H1 (cell line): ENCODE results near the gene DDI2. TPM values are rescaled to one million over a fixed set of nuclear protein-coding genes. Genes with fewer than 3 reads are reported as not detected.

Experiments
- CTCF ChIA-PET: fragments of 300-600 bp; sonication (Branson Sonifier 250); formaldehyde crosslinking; loops from one replicate; lab custom pipeline; 2021; ENCODE audit not compliant: partially characterized antibody; lab: Charles Lee
- POLR2A ChIA-PET: fragments of 300-600 bp; sonication (Branson Sonifier 250); formaldehyde crosslinking; loops from one replicate; lab custom pipeline; 2021; ENCODE audit warnings: inconsistent platforms; ENCODE audit not compliant: partially characterized antibody; lab: Charles Lee
- DNase-seq, 2 experiments: peaks; one replicate each; pipeline versions ENCODE4 v3.0.0 to v3.0.0-alpha.2; 2010 to 2022; ENCODE audit warnings: low spot score in 2 of 2, low read depth in 1 of 2, mixed read lengths in 1 of 2
- FAIRE-seq: peaks from 2 replicates; lab custom pipeline; 2011; peaks lifted over from hg19 to GRCh38; lab: Jason Lieb, UNC
- H2AFZ ChIP-seq: 2 replicates; pipeline ENCODE4 v1.8.1; 2012; ENCODE audit warnings: low read length, inconsistent platforms
- H2AK5ac ChIP-seq: 2 replicates; pipeline ENCODE4 v1.6.1; 2013; ENCODE audit warnings: low read depth, low read length
- H2BK120ac ChIP-seq: replicated peaks from 2 replicates; pipeline ENCODE3; 2013; ENCODE audit warnings: low read depth, low read length, inconsistent platforms
- H2BK12ac ChIP-seq: 2 replicates; pipeline ENCODE4 v1.6.1; 2013; ENCODE audit warnings: low read depth, low read length
- H2BK15ac ChIP-seq: 2 replicates; pipeline ENCODE4 v1.6.1; 2013; ENCODE audit warnings: low read length
- H2BK20ac ChIP-seq: 2 replicates; pipeline ENCODE4 v1.6.1; 2013; ENCODE audit warnings: low read length
- H2BK5ac ChIP-seq: 2 replicates; pipeline ENCODE4 v1.6.1; 2013; ENCODE audit warnings: low read depth, low read length
- H3K14ac ChIP-seq: 2 replicates; pipeline ENCODE4 v1.6.1; 2013; ENCODE audit warnings: inconsistent platforms; ENCODE audit not compliant: insufficient read length
- H3K18ac ChIP-seq: 2 replicates; pipeline ENCODE4 v1.6.1; 2013; ENCODE audit warnings: low read length; ENCODE audit errors: extremely low read depth
- H3K23ac ChIP-seq: 2 replicates; pipeline ENCODE4 v1.6.1; 2013; ENCODE audit warnings: inconsistent platforms; ENCODE audit not compliant: insufficient read length
- H3K23me2 ChIP-seq: 2 replicates; pipeline ENCODE4 v1.6.1; 2013; ENCODE audit warnings: low read depth, low read length
- H3K27ac ChIP-seq: 2 replicates; pipeline ENCODE4 v1.6.1; 2011; ENCODE audit warnings: low read depth, low read length, inconsistent platforms
- H3K27me3 ChIP-seq, 4 experiments: replicated peaks in 1 of 4; 1 replicate in 1 of 4; 2 replicates in 3 of 4; pipeline versions ENCODE4 v1.6.1 to v1.8.1; 2011 to 2013; ENCODE audit warnings: low read length in 3 of 4, mild to moderate bottlenecking in 3 of 4, inconsistent platforms in 2 of 4, mixed read lengths in 2 of 4, moderate library complexity in 1 of 4; ENCODE audit not compliant: control insufficient read depth in 3 of 4, insufficient read depth in 3 of 4; ENCODE audit errors: extremely low read depth in 1 of 4
- H3K36me3 ChIP-seq, 4 experiments: 2 replicates each; pipeline versions ENCODE4 v1.6.1 to v1.8.1; 2011 to 2013; ENCODE audit warnings: mild to moderate bottlenecking in 4 of 4, low read length in 3 of 4, moderate library complexity in 2 of 4, control low read depth in 1 of 4, inconsistent platforms in 1 of 4; ENCODE audit not compliant: insufficient read depth in 4 of 4, control insufficient read depth in 2 of 4
- H3K4ac ChIP-seq: replicated peaks from 2 replicates; pipeline ENCODE3; 2013; ENCODE audit warnings: low read length, low read depth, mixed read lengths, inconsistent platforms; ENCODE audit not compliant: insufficient read length
- H3K4me1 ChIP-seq, 4 experiments: replicated peaks in 1 of 4; 1 replicate in 1 of 4; 2 replicates in 3 of 4; pipeline versions ENCODE4 v1.6.1 to v1.8.1; 2011 to 2013; ENCODE audit warnings: low read length in 3 of 4, inconsistent platforms in 2 of 4, mixed read lengths in 1 of 4; ENCODE audit not compliant: insufficient read depth in 4 of 4, control insufficient read depth in 3 of 4
- H3K4me2 ChIP-seq, 2 experiments: 2 replicates each; pipeline versions ENCODE4 v1.6.1 to v1.8.1; 2011 to 2013; ENCODE audit warnings: low read depth in 2 of 2, low read length in 2 of 2, control low read depth in 1 of 2, inconsistent platforms in 1 of 2, mild to moderate bottlenecking in 1 of 2; ENCODE audit not compliant: insufficient read depth in 1 of 2
- H3K4me3 ChIP-seq, 4 experiments: fragments of 200-600, 300-600 bp in 1 of 4; sonication (generic), shearing (Covaris generic), sonication (Bioruptor Twin) in 1 of 4; 2 replicates each; pipeline versions ENCODE4 v1.5.1 to v1.8.1; 2011 to 2016; ENCODE audit warnings: low read length in 4 of 4, low read depth in 3 of 4, control low read depth in 2 of 4, inconsistent platforms in 2 of 4, mild to moderate bottlenecking in 2 of 4, mixed read lengths in 1 of 4, moderate library complexity in 1 of 4; ENCODE audit not compliant: insufficient read depth in 2 of 4; ENCODE audit errors: extremely low read depth in 1 of 4
- H3K56ac ChIP-seq: replicated peaks from 2 replicates; pipeline ENCODE3; 2013; ENCODE audit warnings: low read depth, mild to moderate bottlenecking, mixed read lengths, low read length, inconsistent platforms; ENCODE audit not compliant: insufficient read length
- H3K79me1 ChIP-seq: 2 replicates; pipeline ENCODE4 v1.6.1; 2013; ENCODE audit warnings: low read depth, low read length, control low read depth
- H3K79me2 ChIP-seq, 2 experiments: 2 replicates each; pipeline versions ENCODE4 v1.6.1 to v1.8.1; 2012 to 2013; ENCODE audit warnings: low read length in 2 of 2, mild to moderate bottlenecking in 2 of 2, inconsistent platforms in 1 of 2; ENCODE audit not compliant: insufficient read depth in 2 of 2, control insufficient read depth in 1 of 2
- H3K9ac ChIP-seq, 4 experiments: replicated peaks in 1 of 4; 1 replicate in 1 of 4; 2 replicates in 3 of 4; pipeline versions ENCODE4 v1.6.1 to v1.8.1; 2011 to 2013; ENCODE audit warnings: low read depth in 3 of 4, low read length in 3 of 4, control low read depth in 2 of 4, mild to moderate bottlenecking in 2 of 4, moderate library complexity in 2 of 4, inconsistent platforms in 1 of 4; ENCODE audit errors: extremely low read depth in 1 of 4
- H3K9me3 ChIP-seq, 2 experiments: 2 replicates each; pipeline versions ENCODE4 v1.6.1 to v1.8.1; 2012 to 2013; ENCODE audit warnings: mild to moderate bottlenecking in 2 of 2, moderate library complexity in 2 of 2, control low read depth in 1 of 2, inconsistent platforms in 1 of 2, low read depth in 1 of 2, low read length in 1 of 2, mixed read lengths in 1 of 2; ENCODE audit not compliant: insufficient read depth in 2 of 2
- H4K20me1 ChIP-seq, 2 experiments: replicated peaks in 1 of 2; 2 replicates each; pipeline versions ENCODE3 to v1.8.1; 2011 to 2013; ENCODE audit warnings: inconsistent platforms in 2 of 2, low read length in 2 of 2, mild to moderate bottlenecking in 1 of 2; ENCODE audit not compliant: insufficient read depth in 2 of 2, control insufficient read depth in 1 of 2
- H4K5ac ChIP-seq: 2 replicates; pipeline ENCODE4 v1.6.1; 2013; ENCODE audit warnings: low read length, low read depth, mixed read lengths, inconsistent platforms; ENCODE audit not compliant: insufficient read length
- H4K8ac ChIP-seq: 2 replicates; pipeline ENCODE4 v1.8.0; 2013; ENCODE audit warnings: mild to moderate bottlenecking, moderate library complexity, low read length, inconsistent platforms; ENCODE audit not compliant: insufficient read depth; ENCODE audit errors: extremely low read depth
- H4K91ac ChIP-seq: replicated peaks from 2 replicates; pipeline ENCODE3; 2013; ENCODE audit warnings: low read length, mixed read lengths, inconsistent platforms; ENCODE audit not compliant: insufficient read length
- KDM4A ChIP-seq: IDR thresholded peaks from one replicate; pipeline ENCODE4 v1.7.1; 2012; ENCODE audit warnings: low read depth, mild to moderate bottlenecking, moderate library complexity, low read length, inconsistent platforms; ENCODE audit not compliant: severe bottlenecking
- NANOG ChIP-seq: IDR thresholded peaks from 2 replicates; pipeline ENCODE4 v1.6.1; 2011; ENCODE audit warnings: low read length, low read depth, mild to moderate bottlenecking, inconsistent platforms; ENCODE audit not compliant: insufficient read depth, poor library complexity, severe bottlenecking
- TAF1 ChIP-seq: IDR thresholded peaks from 2 replicates; pipeline ENCODE4 v1.6.1; 2011; ENCODE audit warnings: mild to moderate bottlenecking, low read depth, low read length
- WGBS, 2 experiments: shearing (Covaris generic) in 1 of 2; methylation state at CpG; one replicate each; pipeline versions ENCODE4 v1.1.6 to v1.1.7; 2013 to 2015; ENCODE audit warnings: low lambda C conversion rate in 2 of 2, mixed read lengths in 2 of 2, inconsistent platforms in 1 of 2, low coverage in 1 of 2, missing lambda C conversion rate in 1 of 2; ENCODE audit not compliant: insufficient replicate concordance in 2 of 2, insufficient coverage in 1 of 2, insufficient read length in 1 of 2; ENCODE audit errors: extremely low coverage in 1 of 2, missing lambda C conversion rate in 1 of 2; 5-methylcytosine and 5-hydroxymethylcytosine counted together
- polyA plus RNA-seq, 7 experiments: library from polyadenylated mRNA; depleted of rRNA in 3 of 7; stranded (reverse) in 5 of 7; unstranded in 2 of 7; fragments of >200 nt in 5 of 7; fragments of 200-250 nt in 2 of 7; gene quantifications; 1 replicate in 5 of 7; 2 replicates in 1 of 7; 4 replicates in 1 of 7; pipeline versions ENCODE4 v1.2.1 to v1.2.3, GENCODE V29; 2011 to 2013; ENCODE audit warnings: missing spikeins in 2 of 7, mixed read lengths in 2 of 7
- total RNA-seq: library from RNA; stranded (reverse); fragmentation: NEBNext Ultra II Directional; extraction: Animal tissue kit (Norgen Biotek cat#: 25700); gene quantifications from 2 replicates; pipeline ENCODE4 v1.2.1, GENCODE V29; 2021

The DDI2 gene
- total and polyA plus RNA-seq, 2 of the 8 experiments (the other 6 are each of a cell fraction or from before 2014, with no cell fraction given): 7.7 to 38.3 TPM

GRCh38 chr1:15575549-15576150, 41.6 kb upstream of the DDI2 start:
- no peak overlapping the region for H3K56ac ChIP-seq
- H3K23me2 ChIP-seq: no peaks in the 10 kb centered on the region; the same call in 1 of the 2 replicates
- H3K79me1 ChIP-seq: no peaks in the 10 kb centered on the region
- no peak overlapping the region for H3K18ac ChIP-seq
- POLR2A ChIA-PET: no interaction called here
- peaks cover 0 to 2% of the 10 kb centered on the region in 2 experiments for H4K20me1 ChIP-seq
- no peaks in the 10 kb centered on the region for H3K79me2 ChIP-seq
- H2BK12ac ChIP-seq: no peak overlapping the region
- H3K23ac ChIP-seq: no peak overlapping the region
- DNase-seq (no peak), FAIRE-seq (no peak)
- H3K4me2 ChIP-seq: no peak overlapping the region
- H2BK15ac ChIP-seq: no peak overlapping the region
- peaks cover 0 to 9% (median 5%) of the 10 kb centered on the region in 4 experiments; a peak in 3 of 8 replicates for H3K36me3 ChIP-seq
- H3K27me3 ChIP-seq: no peaks in the 10 kb centered on the region
- no peaks in the 10 kb centered on the region for H3K9me3 ChIP-seq
- no peak overlapping the region for H3K4me3 ChIP-seq
- H3K9ac ChIP-seq: no peak overlapping the region
- H2BK120ac ChIP-seq: no peak overlapping the region
- no peak overlapping the region for H2BK5ac ChIP-seq
- no peak overlapping the region for H2AFZ ChIP-seq
- H3K4ac ChIP-seq: no peak overlapping the region
- no peak overlapping the region for H2AK5ac ChIP-seq
- no peak overlapping the region for H4K8ac ChIP-seq
- H3K14ac ChIP-seq: no peak overlapping the region
- no peak overlapping the region for H3K27ac ChIP-seq
- WGBS, 2 experiments: 92% methylated on average over 7 of the region's 7 CpGs; no CpG with 5 or more reads in 1 of the 2 experiments
- no peak overlapping the region for H2BK20ac ChIP-seq
- H4K5ac ChIP-seq: no peak overlapping the region
- CTCF ChIA-PET: interaction anchor here (1.2 kb wide), 1 partner anchor 16 kb away, joined by 3 read pairs; no protein-coding TSS in a partner anchor
- H4K91ac ChIP-seq: no peak overlapping the region
- H3K4me1 ChIP-seq: no peaks in the 10 kb centered on the region
- TF ChIP-seq KDM4A (no peak), TAF1 (no peak), NANOG (no peak)
